SJCRH30 (cell line): Measurements from ENCODE around the gene CCDC9. TPM values are rescaled to one million over a fixed set of nuclear protein-coding genes. Genes with fewer than 3 reads are reported as not detected.

Source experiments
- DNase-seq, 2 experiments: peaks; one replicate each; pipeline ENCODE4 v3.0.0-alpha.2; 2015 to 2020
- H3K27ac ChIP-seq: fragments of 250-450 bp; sonication (Bioruptor Pico); 2 replicates; pipeline ENCODE4 v1.5.1; 2020; ENCODE audit warnings: mild to moderate bottlenecking, moderate library complexity
- H3K27me3 ChIP-seq: fragments of 250-450 bp; sonication (Bioruptor Pico); 2 replicates; pipeline ENCODE4 v1.5.1; 2020; ENCODE audit warnings: mild to moderate bottlenecking, moderate library complexity
- H3K36me3 ChIP-seq: fragments of 250-450 bp; sonication (Bioruptor Pico); 2 replicates; pipeline ENCODE4 v1.5.1; 2020; ENCODE audit warnings: mild to moderate bottlenecking, moderate library complexity
- H3K4me1 ChIP-seq: fragments of 250-450 bp; sonication (Bioruptor Pico); 2 replicates; pipeline ENCODE4 v1.5.1; 2020; ENCODE audit warnings: mild to moderate bottlenecking, moderate library complexity
- H3K4me3 ChIP-seq: fragments of 250-450 bp; sonication (Bioruptor Pico); 2 replicates; pipeline ENCODE4 v1.5.1; 2020; ENCODE audit warnings: mild to moderate bottlenecking, moderate library complexity
- H3K9me3 ChIP-seq: fragments of 250-450 bp; sonication (Bioruptor Pico); replicated peaks from 2 replicates; pipeline ENCODE4 v1.5.1; 2020; ENCODE audit warnings: mild to moderate bottlenecking, moderate library complexity
- total RNA-seq: library from RNA; depleted of rRNA; stranded (reverse); fragments of >200 nt; shearing (Covaris generic); gene quantifications from 2 replicates; pipeline ENCODE4 v1.2.3, GENCODE V29; 2014; rRNA removed

The CCDC9 gene
- total RNA-seq, 1 experiment from 2014 or later: 10.7 TPM

DNA sequence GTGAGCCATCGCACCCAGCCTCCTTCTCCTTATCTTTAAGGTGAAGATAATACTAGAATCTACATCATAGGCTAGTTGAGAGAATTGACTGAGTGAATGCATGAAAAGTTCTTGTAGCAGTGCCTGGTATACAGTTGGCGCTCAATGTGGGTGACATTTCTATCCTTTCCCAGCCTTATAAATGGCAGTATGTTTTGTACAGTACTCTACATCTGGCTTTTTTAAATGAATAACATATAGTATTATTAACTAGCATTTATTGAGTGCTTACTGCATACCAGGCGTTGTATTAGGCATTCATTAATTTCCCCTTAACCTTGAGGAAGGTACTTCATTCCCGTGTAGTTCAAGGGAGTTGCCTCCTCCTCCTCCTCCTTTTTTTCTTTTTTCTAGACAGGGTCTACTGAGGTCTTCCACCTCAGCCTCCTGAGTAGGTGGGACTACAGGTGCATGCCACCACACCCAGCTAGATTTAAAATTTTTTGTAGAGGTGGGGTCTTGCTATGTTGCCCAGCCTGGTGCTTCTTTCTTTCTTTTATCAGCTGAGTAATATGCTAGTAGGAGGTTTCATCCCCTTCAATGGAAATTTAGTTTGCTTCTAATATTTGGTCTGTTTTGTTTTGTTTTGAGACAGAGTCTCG lies 56.2 kb downstream of the CCDC9 start:
- no peaks in the 10 kb centered on the region for H3K27me3 ChIP-seq
- peaks cover 4% of the 10 kb centered on the region; the same call in 1 of the 2 replicates for H3K4me1 ChIP-seq
- H3K36me3 ChIP-seq: no peaks in the 10 kb centered on the region
- H3K4me3 ChIP-seq: no peak overlapping the region
- no peak overlapping the region for H3K27ac ChIP-seq
- H3K9me3 ChIP-seq: no peaks in the 10 kb centered on the region
- DNase-seq: no peak

DNA sequence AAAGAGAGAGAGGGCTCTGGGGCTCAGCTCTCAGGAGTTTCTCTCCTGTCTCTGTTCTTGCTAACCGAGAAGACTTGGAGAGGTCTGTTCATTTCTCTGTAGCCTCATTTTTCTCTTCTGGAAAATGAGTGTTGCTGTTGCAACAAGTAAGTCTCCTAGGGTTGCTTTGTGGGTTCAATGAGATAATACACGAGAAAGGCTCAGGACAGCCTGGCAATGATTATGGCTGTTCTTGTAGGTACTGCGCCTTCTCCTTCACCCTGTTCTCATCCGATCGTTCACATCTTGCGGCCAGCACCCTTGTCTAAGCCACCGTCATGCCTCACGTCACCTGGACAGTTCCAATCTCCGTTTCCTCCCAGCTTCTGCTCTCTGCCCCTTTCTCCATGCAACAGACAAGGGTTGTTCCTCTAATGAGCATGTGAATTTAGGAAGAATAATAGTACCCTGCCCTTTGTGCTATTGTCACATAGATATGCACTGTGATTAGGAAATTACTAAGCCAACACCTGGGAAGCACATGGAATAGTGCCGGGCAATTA lies 57.5 kb downstream of the CCDC9 start:
- Histone ChIP-seq H3K36me3 (no peaks in the 10 kb centered on the region), H3K4me3 (no peak overlapping the region)
- no peak for DNase-seq

DNA sequence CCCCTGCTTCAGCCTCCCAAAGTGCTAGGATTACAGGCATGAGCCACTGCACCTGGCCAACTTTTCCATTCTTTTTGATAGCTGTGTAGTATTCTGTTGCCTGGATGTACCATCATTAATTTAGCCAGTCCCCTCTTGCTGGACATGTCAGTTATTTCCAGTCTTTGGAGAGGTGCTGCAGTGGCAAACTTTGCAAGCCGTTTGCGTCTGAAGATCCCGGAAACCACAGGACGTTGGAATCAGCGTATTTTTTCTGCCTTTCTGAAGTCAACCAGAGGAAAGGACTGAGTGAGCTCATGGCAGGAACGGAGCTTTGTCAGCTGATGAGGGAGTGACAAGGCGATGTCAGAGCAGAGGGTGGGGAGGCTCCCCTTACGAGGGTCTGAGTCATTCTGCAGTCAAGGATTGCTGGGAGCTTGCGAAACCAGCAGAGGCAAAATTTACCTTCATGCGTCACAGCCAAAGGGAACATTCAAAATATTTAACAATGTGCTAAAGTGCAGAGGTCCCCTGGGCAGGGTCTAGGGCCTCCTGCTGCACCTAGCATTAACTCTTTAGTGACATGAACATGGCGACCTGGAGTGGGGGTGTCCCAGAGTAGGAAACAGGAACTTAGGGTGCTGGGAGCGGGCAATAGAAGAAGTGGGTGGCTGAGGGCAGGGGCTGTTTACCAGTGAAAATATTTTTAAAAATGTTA lies 58.9 kb downstream of the CCDC9 start:
- no peak overlapping the region for H3K27ac ChIP-seq
- H3K4me3 ChIP-seq: no peak overlapping the region
- H3K36me3 ChIP-seq: no peaks in the 10 kb centered on the region
- no peak for DNase-seq
- no peaks in the 10 kb centered on the region for H3K27me3 ChIP-seq
- no peaks in the 10 kb centered on the region for H3K9me3 ChIP-seq
- no peaks in the 10 kb centered on the region; the same call in 1 of the 2 replicates for H3K4me1 ChIP-seq

More for the DNA sequence above, 57.5 kb downstream of the CCDC9 start:
- Histone ChIP-seq H3K9me3 (no peaks in the 10 kb centered on the region), H3K27me3 (no peaks in the 10 kb centered on the region), H3K27ac (no peak overlapping the region), H3K4me1 (peaks cover 4% of the 10 kb centered on the region; the same call in 1 of the 2 replicates)

DNA sequence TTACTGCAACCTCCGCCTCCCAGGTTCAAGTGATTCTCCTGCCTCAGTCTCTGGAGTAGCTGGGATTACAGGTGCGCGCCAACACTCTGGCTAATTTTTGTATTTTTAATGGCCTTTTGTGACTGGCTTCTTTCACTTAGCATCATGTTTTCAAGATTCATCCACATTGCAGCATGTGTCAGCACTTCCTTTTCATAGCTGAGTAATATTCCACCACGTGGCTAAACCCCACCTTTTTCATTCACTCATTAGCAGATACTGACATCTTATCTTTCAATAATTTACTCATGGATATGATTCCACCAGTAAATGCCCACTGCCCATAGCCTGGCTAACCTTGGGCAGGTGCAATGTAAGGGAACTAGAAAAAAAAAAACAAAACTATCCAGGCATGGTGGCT lies 60.2 kb downstream of the CCDC9 start:
- no peaks in the 10 kb centered on the region for H3K27me3 ChIP-seq
- no peaks in the 10 kb centered on the region for H3K4me1 ChIP-seq
- no peaks in the 10 kb centered on the region for H3K36me3 ChIP-seq
- no peak overlapping the region for H3K4me3 ChIP-seq
- no peak for DNase-seq
- no peak overlapping the region for H3K27ac ChIP-seq
- H3K9me3 ChIP-seq: no peaks in the 10 kb centered on the region

DNA sequence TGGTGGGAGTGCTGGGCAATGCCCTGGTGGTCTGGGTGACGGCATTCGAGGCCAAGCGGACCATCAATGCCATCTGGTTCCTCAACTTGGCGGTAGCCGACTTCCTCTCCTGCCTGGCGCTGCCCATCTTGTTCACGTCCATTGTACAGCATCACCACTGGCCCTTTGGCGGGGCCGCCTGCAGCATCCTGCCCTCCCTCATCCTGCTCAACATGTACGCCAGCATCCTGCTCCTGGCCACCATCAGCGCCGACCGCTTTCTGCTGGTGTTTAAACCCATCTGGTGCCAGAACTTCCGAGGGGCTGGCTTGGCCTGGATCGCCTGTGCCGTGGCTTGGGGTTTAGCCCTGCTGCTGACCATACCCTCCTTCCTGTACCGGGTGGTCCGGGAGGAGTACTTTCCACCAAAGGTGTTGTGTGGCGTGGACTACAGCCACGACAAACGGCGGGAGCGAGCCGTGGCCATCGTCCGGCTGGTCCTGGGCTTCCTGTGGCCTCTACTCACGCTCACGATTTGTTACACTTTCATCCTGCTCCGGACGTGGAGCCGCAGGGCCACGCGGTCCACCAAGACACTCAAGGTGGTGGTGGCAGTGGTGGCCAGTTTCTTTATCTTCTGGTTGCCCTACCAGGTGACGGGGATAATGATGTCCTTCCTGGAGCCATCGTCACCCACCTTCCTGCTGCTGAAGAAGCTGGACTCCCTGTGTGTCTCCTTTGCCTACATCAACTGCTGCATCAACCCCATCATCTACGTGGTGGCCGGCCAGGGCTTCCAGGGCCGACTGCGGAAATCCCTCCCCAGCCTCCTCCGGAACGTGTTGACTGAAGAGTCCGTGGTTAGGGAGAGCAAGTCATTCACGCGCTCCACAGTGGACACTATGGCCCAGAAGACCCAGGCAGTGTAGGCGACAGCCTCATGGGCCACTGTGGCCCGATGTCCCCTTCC lies 63.9 kb downstream of the CCDC9 start:
- no peaks in the 10 kb centered on the region for H3K4me1 ChIP-seq
- H3K27ac ChIP-seq: no peak overlapping the region
- no peaks in the 10 kb centered on the region for H3K9me3 ChIP-seq
- no peak overlapping the region for H3K4me3 ChIP-seq
- DNase-seq: no peak
- no peaks in the 10 kb centered on the region for H3K27me3 ChIP-seq
- H3K36me3 ChIP-seq: no peaks in the 10 kb centered on the region

Other genes with a start within 250 kb of the CCDC9 start
- not detected in 2 replicates for gene NPAS1, start 236.7 kb upstream of the CCDC9 start, total RNA-seq
- 22.6 and 28.8 TPM in 2 replicates for gene TMEM160, start 207.9 kb upstream of the CCDC9 start, total RNA-seq
- gene ZC3H4, start 142.7 kb upstream of the CCDC9 start, total RNA-seq: 19.4 and 21.2 TPM in 2 replicates
- gene SAE1, start 125.7 kb upstream of the CCDC9 start, total RNA-seq: 202 and 219 TPM in 2 replicates
- 1.7 and 2.3 TPM in 2 replicates for gene BBC3, start 25.3 kb upstream of the CCDC9 start, total RNA-seq
- 1.4 and 2.4 TPM in 2 replicates for gene INAFM1, start 18.4 kb downstream of the CCDC9 start, total RNA-seq
- gene C5AR1, start 53.3 kb downstream of the CCDC9 start, total RNA-seq: not detected in 2 replicates
- gene C5AR2, start 75.7 kb downstream of the CCDC9 start, total RNA-seq: not detected in 2 replicates
- gene DHX34, start 92.8 kb downstream of the CCDC9 start, total RNA-seq: 18.9 and 20.3 TPM in 2 replicates
- 15.9 and 16.2 TPM in 2 replicates for gene MEIS3, start 163.0 kb downstream of the CCDC9 start, total RNA-seq
- gene SLC8A2, start 215.4 kb downstream of the CCDC9 start, total RNA-seq: 0.10 TPM in 1 of 2 replicates, not detected in the other
- gene KPTN, start 227.7 kb downstream of the CCDC9 start, total RNA-seq: 4.5 and 5.0 TPM in 2 replicates